ENCODE results near the gene RAPH1.
"Not testable (repeated sequence)": the region's sequence is repeated elsewhere in the genome, so short reads cannot be mapped to it uniquely, and the experiment has no call there.

The RAPH1 gene

GRCh38 chr2:203394519-203395227 is 140.4 kb downstream of the RAPH1 start:
- DNase-seq (ENCODE audit: extremely low read depth, low read depth), result no peak
- TF ChIP-seq CTCF (IDR thresholded peaks at IDR 0.05; ENCODE audit: low read depth, low read length), result no peak

- not testable (repeated sequence) for DNase-seq (ENCODE audit: extremely low read depth, low read depth)
Observed at GRCh38 chr2:203388153-203388552, 146.9 kb downstream of the RAPH1 start.

GRCh38 chr2:203383038-203383437 is 152.1 kb downstream of the RAPH1 start:
- no peak for DNase-seq (ENCODE audit: extremely low read depth, low read depth)
- no peak for TF ChIP-seq CTCF (IDR thresholded peaks at IDR 0.05; ENCODE audit: low read depth, low read length)

- no peak for TF ChIP-seq CTCF (IDR thresholded peaks at IDR 0.05; ENCODE audit: low read depth, low read length)
- DNase-seq (ENCODE audit: extremely low read depth, low read depth), result no peak
Observed at GRCh38 chr2:203379156-203379555, 155.9 kb downstream of the RAPH1 start.

GRCh38 chr2:203376173-203376572 is 158.9 kb downstream of the RAPH1 start:
- DNase-seq (ENCODE audit: extremely low read depth, low read depth), result no peak
- no peak for TF ChIP-seq CTCF (IDR thresholded peaks at IDR 0.05; ENCODE audit: low read depth, low read length)

GRCh38 chr2:203372706-203373105 is 162.4 kb downstream of the RAPH1 start:
- not testable (repeated sequence) for DNase-seq (ENCODE audit: extremely low read depth, low read depth)

GRCh38 chr2:203366639-203367466 is 168.2 kb downstream of the RAPH1 start:
- TF ChIP-seq CTCF (IDR thresholded peaks at IDR 0.05; ENCODE audit: low read depth, low read length), result no peak
- DNase-seq (ENCODE audit: extremely low read depth, low read depth), result no peak

- TF ChIP-seq CTCF (IDR thresholded peaks at IDR 0.05; ENCODE audit: low read depth, low read length), result no peak
- no peak for DNase-seq (ENCODE audit: extremely low read depth, low read depth)
Observed at GRCh38 chr2:203361922-203362321, 173.2 kb downstream of the RAPH1 start.

Measured in AG09319 (cell line).